Measurements from ENCODE around the gene SMAD2.
"Not testable (repeated sequence)": the region's sequence is repeated elsewhere in the genome, so short reads cannot be mapped to it uniquely, and the experiment has no call there.

The SMAD2 gene

DNA sequence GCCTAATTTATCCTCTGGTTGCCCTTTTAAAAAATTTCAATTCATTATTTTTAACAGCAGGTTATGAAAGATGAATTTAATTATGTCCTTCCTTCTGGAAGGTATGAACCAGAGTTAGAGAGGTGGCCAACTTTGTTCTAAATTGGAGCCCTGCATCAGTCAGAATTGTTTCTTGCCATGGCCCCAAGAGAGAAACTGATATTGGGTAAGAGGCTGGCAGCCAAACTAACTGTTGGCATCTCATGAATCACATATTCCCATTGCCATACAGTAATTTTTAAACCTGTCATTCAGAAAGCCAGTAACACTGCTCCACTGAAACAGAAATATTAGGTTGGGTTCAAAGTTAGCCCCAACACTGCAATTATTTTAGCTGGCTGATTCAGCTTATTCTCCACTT lies 67.4 kb downstream of the SMAD2 start:
- FAIRE-seq: no peak

DNA sequence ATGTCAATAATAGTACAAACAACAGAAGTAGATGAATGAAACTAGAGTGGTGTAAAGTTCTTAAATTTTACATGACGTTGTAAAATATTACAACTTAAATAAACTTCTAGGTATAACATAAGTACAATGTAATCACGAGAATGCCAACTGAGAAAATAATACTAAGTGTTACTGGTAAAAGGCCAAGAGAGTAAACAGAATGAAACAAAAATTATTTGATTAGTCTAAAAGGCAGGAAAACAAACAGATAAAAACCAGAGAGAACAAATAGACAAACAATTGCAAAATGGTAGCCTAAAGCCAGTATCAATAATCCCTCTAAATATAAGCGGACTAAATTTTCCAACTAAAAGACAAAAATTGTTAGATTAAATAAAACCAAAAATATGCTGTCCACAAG lies 71.9 kb downstream of the SMAD2 start:
- DNase-seq (ENCODE audit: extremely low spot score, insufficient read length, low read depth) (no peak), FAIRE-seq (no peak)

More for the DNA sequence above, 67.4 kb downstream of the SMAD2 start:
- no peak for DNase-seq (ENCODE audit: extremely low spot score, insufficient read length, low read depth)

DNA sequence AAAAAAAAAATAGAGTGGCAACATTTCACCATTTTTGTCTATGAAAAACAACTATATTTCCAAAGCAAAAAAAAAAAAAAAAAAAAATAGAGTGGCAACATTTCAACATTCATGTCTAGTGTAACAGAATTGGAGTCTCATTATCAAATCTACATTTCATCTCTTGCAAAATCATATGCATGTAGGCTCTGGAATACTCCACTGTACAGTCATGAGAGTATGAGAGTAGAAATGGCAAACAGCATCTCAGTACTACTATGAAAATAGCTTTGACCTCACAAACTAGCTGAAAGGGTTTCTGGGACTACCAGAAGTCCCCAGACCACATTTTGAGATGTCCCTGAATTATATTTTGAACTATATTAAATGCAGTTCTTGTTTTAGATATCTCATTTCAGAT lies 82.8 kb downstream of the SMAD2 start:
- FAIRE-seq: no peak
- DNase-seq (ENCODE audit: extremely low spot score, insufficient read length, low read depth): no peak

DNA sequence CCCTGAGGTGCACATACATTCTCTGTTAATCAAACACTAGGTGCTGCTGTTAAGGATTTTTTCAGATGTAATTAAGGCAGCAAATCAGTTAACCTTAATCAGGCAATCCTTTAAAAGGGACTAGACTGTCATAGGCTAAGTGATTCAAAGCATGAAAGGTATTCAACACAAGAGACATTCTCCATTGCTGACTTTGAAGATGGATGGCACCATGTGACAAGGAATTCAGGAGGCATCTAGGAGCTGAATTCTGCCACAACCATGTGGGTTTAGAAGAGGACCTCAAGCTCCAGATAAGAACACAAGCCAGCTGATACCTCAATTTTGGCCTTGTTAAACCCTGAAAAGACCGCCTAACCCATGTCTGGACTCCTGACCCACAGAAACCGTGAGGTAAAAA lies 84.0 kb downstream of the SMAD2 start:
- DNase-seq (ENCODE audit: extremely low spot score, insufficient read length, low read depth) (no peak), FAIRE-seq (no peak)

DNA sequence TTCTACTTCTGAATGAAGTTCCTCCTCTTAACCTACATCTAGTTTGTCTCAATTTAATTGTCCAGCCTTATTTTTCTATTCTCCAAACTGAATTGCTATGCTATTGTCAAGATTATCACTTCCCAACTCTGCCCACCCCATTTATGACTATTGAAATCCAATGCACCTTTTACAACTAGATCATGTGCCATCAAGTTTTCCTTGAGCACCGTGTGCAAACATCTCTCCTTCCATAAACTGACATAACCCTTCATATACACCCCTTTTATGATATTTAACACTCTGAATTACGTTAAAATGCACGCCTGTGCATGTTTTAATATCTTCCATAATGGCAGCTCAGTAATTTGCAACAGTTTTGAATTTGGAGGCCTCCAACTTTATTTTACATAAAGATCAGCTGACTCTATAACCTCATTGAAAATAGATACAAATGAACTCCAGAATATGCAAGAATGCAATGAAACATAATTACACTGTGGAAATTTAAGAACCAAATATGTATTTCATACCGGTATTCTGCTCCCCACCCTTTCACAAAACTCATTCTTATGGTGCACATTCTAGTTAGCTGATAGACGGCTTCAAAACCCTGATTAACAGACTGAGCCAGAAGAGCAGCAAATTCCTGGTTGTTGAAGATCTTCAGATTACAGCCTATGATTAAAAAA lies 85.5 kb downstream of the SMAD2 start:
- DNase-seq (ENCODE audit: extremely low spot score, insufficient read length, low read depth): no peak
- FAIRE-seq: no peak

DNA sequence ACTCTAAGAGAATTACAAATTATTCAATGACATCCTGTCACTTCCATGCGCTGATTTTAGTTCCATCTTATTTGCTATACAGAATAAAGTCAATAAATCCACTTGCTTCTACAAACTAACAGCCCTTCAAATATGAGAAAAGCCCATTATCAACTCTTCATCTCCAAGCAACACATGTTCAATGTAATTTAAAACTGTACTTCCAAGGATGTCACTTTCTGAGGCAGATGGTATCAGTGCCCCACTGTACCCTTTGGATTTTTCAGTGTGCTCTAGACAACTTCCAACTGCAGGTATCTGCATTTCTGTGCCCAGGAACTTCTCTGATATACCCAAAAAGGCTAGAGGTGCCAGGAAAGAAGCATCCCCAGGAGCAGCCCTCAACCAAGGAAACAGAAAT lies 87.6 kb downstream of the SMAD2 start:
- DNase-seq (ENCODE audit: extremely low spot score, insufficient read length, low read depth): no peak
- FAIRE-seq: no peak

DNA sequence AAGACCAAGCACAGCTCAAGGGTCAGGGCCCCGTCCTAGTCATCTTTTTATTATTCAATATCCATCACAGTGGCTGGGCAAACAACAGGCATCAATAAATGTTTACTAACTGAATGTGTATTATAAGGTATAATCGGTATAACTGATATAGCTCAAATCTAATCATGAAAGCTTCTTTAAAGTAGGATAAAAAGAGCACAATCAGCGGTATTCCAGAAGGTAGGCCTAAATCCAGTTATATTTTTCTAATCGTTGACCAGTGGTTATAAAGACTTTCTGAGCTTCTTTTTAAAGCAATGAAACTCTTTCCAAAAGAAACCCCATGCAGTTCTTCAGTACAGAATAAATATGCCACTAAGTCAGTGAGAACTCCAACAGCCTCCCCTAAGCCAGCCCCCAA lies 92.1 kb downstream of the SMAD2 start:
- FAIRE-seq (no peak), DNase-seq (ENCODE audit: extremely low spot score, insufficient read length, low read depth) (no peak)

DNA sequence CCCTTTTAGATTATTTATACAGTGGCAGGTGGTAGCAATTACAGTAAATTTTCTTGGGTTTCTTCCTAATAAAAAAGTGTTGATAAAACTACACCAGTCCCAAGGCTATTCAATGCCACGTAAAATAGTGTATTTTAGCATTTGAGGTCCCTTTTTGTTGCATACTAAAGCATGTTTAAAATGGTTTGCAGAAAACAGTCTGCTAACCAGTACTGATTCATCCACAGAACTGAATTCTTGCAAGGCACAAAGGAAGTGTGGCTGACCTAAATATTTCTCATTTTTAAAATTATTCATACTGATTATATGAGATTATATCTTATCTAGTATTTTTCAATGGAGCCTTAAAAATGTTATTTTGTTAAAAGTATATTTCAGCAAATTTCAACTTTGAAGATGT lies 98.1 kb downstream of the SMAD2 start:
- no peak for DNase-seq (ENCODE audit: extremely low spot score, insufficient read length, low read depth)
- FAIRE-seq: no peak

DNA sequence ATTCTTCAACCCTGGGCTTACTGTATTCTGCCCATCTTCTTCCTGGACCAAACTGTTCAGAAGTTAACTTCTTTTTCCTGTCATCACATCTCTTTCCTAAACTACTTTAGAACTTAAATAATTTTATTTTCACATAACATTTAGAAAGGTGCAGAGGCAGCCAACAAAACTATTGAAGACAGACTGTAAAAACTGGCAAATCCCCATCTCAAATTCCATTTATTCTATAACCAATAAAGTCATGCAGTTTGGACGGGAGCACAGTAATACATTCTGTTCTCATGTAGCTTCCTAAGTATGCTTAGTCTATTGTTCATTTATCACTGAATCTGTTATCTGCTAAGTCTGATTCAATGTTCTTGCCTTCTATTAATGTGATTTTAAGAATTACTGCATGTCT lies 99.1 kb downstream of the SMAD2 start:
- DNase-seq (ENCODE audit: extremely low spot score, insufficient read length, low read depth) (no peak), FAIRE-seq (no peak)

DNA sequence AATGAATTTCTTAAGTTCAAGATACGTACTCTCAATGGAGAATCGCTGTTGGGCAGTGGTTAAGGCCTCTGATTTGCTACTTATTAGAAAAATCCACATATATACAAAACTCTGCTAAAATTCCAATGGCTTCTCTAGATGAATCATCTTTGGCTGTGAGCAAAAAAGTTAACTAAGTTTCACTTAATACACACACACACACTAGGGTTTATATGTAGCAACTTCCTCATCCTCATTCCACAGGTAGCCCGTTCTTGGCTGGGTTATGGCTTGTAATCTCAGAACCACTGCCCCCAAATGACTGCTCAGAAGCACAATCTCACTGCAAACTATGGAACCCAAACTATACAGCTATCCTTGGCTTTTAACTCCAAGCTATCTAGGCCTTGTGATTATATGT lies 99.7 kb downstream of the SMAD2 start:
- FAIRE-seq (no peak), DNase-seq (ENCODE audit: extremely low spot score, insufficient read length, low read depth) (no peak)

DNA sequence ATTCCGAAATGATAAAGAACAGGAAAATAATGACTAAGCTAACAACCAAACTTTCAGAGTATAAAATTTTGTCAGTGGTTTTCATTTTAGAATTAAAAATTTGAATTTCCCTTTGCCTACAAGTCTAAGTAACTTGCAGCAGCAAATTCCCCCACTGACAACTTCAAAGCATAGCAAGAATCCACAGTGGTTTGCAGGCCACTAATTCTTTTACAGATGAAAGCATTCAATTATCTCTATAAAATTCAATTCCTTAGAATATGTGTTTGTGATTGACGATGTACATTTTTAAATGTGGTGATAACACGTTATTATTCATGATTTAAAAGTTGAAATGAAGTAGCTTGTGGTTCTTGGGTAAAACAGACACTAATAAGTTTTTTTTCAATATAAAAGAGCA lies 100.6 kb downstream of the SMAD2 start:
- DNase-seq (ENCODE audit: extremely low spot score, insufficient read length, low read depth): no peak
- no peak for FAIRE-seq

DNA sequence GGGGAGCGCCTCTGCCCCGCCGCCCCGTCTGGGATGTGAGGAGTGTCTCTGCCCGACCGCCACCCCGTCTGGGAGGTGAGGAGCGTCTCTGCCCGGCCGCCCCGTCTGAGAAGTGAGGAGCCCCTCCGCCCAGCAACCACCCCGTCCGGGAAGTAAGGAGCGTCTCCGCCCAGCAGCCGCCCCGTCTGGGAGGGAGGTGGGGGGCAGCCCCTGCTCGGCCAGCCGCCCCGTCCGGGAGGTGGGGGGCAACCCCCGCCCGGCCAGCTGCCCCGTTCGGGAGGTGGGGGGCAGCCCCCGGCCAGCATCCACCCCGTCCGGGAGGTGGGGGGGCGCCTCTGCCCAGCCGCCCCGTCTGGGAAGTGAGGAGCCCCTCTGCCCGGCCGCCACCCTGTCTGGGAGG lies 102.4 kb downstream of the SMAD2 start:
- not testable (repeated sequence) for FAIRE-seq; DNase-seq (ENCODE audit: extremely low spot score, insufficient read length, low read depth)

DNA sequence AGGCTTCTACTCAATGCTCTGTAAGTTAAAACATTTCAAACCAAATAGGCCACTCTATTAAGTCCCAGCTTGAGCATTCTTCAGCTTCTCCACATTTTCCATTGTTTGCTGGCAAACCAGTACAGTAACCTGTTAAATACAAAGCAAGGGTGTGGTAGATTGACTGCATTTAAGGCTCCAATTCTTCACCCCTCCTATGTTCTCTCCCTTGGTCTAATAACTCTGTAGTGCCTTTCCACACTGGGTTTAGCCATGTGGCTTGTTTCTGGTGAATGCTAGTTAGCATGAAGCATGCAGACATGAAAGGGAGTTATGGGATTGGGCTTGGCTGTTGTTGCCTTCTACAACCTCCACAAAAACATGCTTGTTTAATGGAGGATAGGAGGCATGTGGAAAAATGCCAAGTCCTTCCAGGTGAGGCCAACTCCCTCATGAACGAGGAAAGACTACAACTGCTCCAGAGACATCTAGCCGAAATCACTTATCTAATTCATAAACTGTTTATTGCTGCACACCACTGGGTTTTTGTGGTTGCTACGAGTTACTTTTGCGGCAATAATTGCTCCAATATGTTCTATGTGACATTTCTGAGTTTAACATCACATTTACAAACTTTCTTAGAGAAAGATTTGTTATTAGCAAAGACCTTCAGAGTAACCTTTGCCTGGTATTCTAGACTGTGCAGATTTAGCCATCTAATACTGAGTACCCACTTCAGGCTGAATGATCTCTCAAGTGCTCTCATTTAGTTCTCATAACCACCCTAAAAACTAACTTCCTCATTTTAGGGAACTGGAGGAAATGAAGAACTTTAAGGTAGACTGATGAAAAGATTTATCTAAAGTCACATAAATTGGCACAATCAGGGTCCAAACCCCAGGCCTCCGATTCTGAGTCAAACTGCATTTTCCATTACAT lies 104.0 kb downstream of the SMAD2 start:
- FAIRE-seq (no peak), DNase-seq (ENCODE audit: extremely low spot score, insufficient read length, low read depth) (no peak)

DNA sequence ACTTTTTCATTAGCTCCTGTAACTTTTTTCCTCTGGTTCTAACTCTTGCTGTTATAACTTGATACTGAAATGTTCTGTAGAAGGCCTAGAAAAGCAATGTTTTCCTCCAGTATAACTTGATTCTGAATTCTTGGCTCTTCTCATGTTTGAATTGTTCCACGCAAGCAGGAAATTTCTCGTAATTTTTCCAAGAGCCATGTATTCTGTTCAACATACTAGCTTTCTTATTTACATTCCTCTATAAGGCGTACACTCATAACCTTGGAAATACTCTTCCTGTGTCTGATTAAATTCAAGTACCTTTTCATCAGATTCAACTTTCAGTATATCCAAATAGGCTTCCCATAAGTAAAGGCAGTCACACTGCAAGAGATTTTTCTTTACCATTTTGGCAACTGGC lies 109.1 kb downstream of the SMAD2 start:
- FAIRE-seq (no peak), DNase-seq (ENCODE audit: extremely low spot score, insufficient read length, low read depth) (no peak)

DNA sequence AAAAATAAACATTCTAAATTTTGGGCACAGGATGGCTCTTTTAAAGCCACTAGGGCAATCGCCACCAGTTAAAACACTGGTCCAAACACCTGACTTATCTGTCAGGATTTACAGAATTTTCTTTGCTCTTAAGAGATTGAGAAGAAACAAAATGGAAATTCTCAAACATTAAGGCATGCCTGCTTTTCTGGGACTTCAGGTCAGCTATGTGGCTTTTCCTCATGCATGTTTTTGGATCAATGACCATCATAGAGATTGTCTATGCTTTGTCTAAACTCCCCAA lies 112.7 kb downstream of the SMAD2 start:
- no peak for FAIRE-seq
- no peak for DNase-seq (ENCODE audit: extremely low spot score, insufficient read length, low read depth)

DNA sequence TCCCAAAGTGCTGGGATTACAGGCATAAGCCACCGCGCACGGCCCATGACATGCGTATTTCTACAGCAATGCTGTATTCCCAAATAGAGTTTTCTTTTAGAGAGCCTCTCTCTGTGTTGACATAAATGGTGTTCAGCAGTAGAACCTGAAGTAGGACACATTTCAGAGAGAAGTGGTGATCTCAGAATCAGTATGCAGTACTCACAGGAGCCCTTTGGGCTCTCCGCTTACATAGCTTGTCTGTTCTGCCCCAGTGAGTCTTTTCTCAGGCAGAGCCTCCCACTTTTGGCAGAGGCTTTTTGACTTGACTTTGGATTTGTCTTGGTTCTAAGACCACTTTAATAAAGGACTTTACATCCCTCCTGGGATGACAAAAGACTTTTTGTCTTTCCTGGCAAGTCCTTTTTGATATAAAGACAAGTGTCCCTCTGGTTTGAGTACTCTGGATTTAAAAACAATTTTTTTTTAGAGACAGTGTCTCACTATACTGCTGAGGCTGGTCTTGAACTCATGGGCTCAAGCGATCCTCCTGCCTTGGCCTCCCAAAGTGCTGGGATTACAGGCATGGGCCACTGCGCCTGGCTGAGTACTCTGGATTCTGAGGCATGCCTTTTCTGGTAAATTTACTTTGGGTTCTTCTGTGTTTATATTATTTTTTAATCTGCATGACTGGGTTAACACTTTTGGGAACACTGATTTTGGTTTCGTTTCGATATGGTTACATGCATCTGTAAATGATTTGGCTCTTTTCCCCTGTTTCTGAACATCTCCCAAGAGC lies 113.3 kb downstream of the SMAD2 start:
- FAIRE-seq: no peak
- DNase-seq (ENCODE audit: extremely low spot score, insufficient read length, low read depth): no peak

DNA sequence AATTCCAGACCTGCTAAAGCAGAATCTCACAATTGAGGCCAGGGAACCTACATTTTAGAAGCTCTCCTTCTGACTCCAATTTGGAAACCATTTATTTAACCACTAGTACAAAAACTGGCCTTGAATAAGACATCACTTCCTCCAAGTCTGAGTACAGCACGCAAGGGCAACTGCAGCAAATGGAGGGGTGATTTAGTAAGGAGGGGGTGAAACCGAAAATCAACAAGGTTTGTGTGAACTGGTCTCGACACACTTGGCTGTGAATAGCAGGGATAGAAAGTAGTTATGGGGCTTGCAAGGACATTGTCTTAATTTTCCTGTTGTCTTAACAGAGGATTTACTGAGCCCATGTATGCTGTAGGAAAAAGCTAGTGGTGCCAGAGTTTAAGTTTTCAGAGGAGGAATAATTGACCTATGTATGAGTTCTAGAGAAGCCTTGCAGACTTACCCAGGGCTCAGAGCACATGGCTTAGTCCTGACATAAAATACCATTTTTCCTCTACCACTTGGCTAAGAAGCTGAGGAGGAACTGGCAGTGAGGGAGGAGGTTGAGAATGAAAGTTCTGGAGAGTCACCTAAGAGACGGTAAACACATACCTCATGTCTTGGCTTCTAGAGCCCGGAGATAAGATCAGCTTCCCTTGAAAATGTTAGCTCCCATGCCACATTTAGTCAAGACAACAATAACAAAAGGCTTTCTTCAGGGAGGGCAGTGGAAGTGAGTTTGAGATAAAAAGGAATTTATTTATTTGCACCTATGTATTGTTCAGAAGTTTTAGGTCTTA lies 114.8 kb downstream of the SMAD2 start:
- FAIRE-seq (no peak), DNase-seq (ENCODE audit: extremely low spot score, insufficient read length, low read depth) (no peak)

DNA sequence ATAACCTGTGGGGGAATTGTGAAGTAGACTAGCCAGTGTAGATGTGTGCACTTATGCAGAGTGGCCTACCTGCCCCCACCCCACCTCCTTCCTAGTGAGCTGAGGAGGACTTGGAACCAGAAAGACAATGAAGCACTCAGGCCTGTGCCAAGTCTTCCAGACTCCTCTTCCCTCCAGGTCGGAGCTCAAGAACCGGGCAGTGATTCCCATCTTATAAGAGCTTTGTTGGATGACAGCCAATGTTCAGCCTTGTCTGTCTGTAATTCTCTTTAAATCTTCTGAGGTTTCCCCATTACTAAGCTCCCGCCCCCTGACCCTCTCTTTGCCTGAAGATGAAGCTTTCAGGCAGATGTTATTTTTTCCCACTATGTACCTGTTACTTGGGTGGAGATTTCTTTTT lies 121.0 kb downstream of the SMAD2 start:
- FAIRE-seq: no peak
- no peak for DNase-seq (ENCODE audit: extremely low spot score, insufficient read length, low read depth)

DNA sequence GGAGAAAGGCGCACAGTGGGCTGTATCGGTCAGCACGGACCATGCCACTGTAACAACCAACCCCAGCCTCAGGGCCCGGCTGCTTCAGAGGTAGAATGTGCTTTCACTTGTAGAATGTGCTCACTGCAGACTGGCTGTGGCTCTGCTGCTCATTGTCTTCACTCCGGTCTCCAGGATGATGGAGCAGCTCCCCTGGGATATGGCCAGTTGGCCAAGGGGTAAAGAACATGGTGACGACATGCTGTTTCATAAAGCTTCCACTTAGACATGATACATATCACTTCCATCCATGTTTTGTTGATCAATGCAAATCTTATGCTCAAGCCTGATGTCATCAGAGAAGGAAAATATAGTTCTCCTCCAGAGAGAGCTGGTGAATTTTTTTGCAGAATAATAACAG lies 127.7 kb downstream of the SMAD2 start:
- FAIRE-seq: no peak

DNA sequence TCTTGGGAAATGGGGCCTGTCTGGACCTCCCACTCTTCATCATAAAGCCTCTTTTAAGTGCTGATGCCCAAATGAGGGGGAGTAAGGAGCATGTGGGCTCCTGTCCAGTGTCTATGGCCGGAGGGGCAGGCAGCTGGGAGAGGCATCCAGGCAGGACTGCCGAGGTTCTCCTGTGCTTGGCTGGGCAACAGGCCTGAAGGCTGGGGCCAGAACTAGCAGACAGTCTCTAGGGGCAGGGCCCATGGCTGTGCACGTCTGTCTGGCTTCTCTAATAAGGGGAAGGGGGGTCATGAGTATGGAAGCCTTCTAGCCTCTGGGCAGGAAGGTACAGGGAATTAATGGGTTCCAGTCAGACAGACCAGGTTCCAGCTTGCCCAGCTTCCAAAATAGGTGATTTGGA lies 128.6 kb downstream of the SMAD2 start:
- DNase-seq (ENCODE audit: extremely low spot score, insufficient read length, low read depth) (no peak), FAIRE-seq (no peak)

More for the DNA sequence above, 127.7 kb downstream of the SMAD2 start:
- no peak for DNase-seq (ENCODE audit: extremely low spot score, insufficient read length, low read depth)
